ENCODE measurements around the gene SLC9A3.

DNA sequence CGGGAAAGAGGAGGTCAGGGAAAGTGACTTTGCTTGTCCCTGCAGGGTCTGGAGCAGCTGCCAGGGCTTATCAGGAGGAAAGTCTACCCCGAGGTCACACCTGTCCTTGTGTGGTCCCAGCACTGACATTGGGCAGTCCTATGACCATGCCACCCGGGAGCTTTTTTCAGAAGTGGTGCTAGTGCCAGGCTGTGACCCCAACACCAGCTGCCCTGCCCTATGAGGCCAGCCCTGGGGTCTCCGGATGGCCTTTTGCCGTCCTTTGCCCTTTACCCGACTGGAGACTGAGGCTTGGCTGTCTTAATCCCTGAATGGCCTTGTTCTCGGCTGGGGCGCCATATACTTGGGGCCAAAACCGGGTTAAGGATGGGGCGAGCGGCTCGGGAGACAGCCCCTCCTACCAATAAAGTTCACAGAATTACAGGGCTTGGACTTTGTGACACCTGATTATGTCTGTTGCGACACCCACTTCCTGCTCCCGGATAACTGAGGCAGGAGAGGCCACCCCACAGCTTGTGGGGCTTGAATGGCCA is 22.2 kb upstream of the SLC9A3 start:
- TF ChIP-seq CTCF (IDR thresholded peaks at IDR 0.05) (no peak), EP300 (IDR thresholded peaks at IDR 0.05) (no peak)
